Loucy (cell line): ENCODE data around the gene ARHGAP24.

ENCODE experiments used
- H2AFZ ChIP-seq: fragments of 200-600 bp; sonication (generic); 2 replicates; pipeline ENCODE4 v1.6.0; 2016; ENCODE audit warnings: antibody characterized with exemption, mild to moderate bottlenecking, low read length, moderate library complexity
- H3F3A ChIP-seq: fragments of 200-600 bp; 2 replicates; pipeline ENCODE4 v1.6.0; 2016; ENCODE audit warnings: antibody characterized with exemption, low read depth, mild to moderate bottlenecking
- H3K27me3 ChIP-seq: fragments of 200-600 bp; sonication (generic); 2 replicates; pipeline ENCODE4 v1.6.1; 2014; ENCODE audit warnings: low read length, mild to moderate bottlenecking; ENCODE audit not compliant: insufficient read depth, poor library complexity, severe bottlenecking
- H3K36me3 ChIP-seq: fragments of 200-600 bp; sonication (generic); 2 replicates; pipeline ENCODE4 v1.6.1; 2016; ENCODE audit warnings: low read length; ENCODE audit not compliant: insufficient read depth
- H3K4me1 ChIP-seq: fragments of 200-600 bp; sonication (generic); 2 replicates; pipeline ENCODE4 v1.5.1; 2014; ENCODE audit warnings: low read length, mild to moderate bottlenecking; ENCODE audit not compliant: insufficient read depth, poor library complexity, severe bottlenecking
- H3K4me2 ChIP-seq: fragments of 200-600 bp; sonication (generic); 2 replicates; pipeline ENCODE4 v1.6.0; 2014; ENCODE audit warnings: antibody characterized with exemption, low read length, low read depth, mild to moderate bottlenecking; ENCODE audit not compliant: poor library complexity, severe bottlenecking
- H3K4me3 ChIP-seq: fragments of 200-600 bp; sonication (generic); 2 replicates; pipeline ENCODE4 v1.5.1; 2014; ENCODE audit warnings: low read length, mild to moderate bottlenecking, mixed read lengths; ENCODE audit not compliant: poor library complexity, severe bottlenecking
- H3K79me2 ChIP-seq: fragments of 200-600 bp; sonication (generic); 2 replicates; pipeline ENCODE4 v1.6.1; 2014; ENCODE audit warnings: low read length; ENCODE audit not compliant: insufficient read depth
- H3K9ac ChIP-seq: fragments of 200-600 bp; sonication (generic); 2 replicates; pipeline ENCODE4 v1.6.0; 2014; ENCODE audit warnings: mild to moderate bottlenecking, low read depth, low read length, moderate library complexity; ENCODE audit not compliant: poor library complexity, severe bottlenecking
- H3K9me2 ChIP-seq: fragments of 200-600 bp; sonication (generic); replicated peaks from 2 replicates; pipeline ENCODE4 v1.6.1; 2016; ENCODE audit warnings: low read depth, low read length, mixed read lengths
- H3K9me3 ChIP-seq: fragments of 200-600 bp; sonication (generic); 2 replicates; pipeline ENCODE4 v1.6.1; 2014; ENCODE audit warnings: mild to moderate bottlenecking, antibody characterized with exemption, low read length, low read depth; ENCODE audit not compliant: insufficient read depth
- H4K20me1 ChIP-seq: fragments of 200-600 bp; sonication (generic); 2 replicates; pipeline ENCODE4 v1.6.0; 2014; ENCODE audit warnings: antibody characterized with exemption, low read length, mild to moderate bottlenecking; ENCODE audit not compliant: insufficient read depth, poor library complexity, severe bottlenecking
- EZH2phosphoT487 ChIP-seq: fragments of 200-600 bp; IDR thresholded peaks from 2 replicates; pipeline ENCODE4 v1.6.1; 2018; ENCODE audit warnings: antibody characterized with exemption, mild to moderate bottlenecking, moderate library complexity, borderline replicate concordance
- TF ChIP-seq, protein P1 (sequence below): fragments of 200-600 bp; sonication (generic); conservative IDR thresholded peaks from 2 replicates; pipeline ENCODE4 v1.5.1; 2014; ENCODE audit warnings: mild to moderate bottlenecking, antibody characterized with exemption, low read length

Gene ARHGAP24

DNA sequence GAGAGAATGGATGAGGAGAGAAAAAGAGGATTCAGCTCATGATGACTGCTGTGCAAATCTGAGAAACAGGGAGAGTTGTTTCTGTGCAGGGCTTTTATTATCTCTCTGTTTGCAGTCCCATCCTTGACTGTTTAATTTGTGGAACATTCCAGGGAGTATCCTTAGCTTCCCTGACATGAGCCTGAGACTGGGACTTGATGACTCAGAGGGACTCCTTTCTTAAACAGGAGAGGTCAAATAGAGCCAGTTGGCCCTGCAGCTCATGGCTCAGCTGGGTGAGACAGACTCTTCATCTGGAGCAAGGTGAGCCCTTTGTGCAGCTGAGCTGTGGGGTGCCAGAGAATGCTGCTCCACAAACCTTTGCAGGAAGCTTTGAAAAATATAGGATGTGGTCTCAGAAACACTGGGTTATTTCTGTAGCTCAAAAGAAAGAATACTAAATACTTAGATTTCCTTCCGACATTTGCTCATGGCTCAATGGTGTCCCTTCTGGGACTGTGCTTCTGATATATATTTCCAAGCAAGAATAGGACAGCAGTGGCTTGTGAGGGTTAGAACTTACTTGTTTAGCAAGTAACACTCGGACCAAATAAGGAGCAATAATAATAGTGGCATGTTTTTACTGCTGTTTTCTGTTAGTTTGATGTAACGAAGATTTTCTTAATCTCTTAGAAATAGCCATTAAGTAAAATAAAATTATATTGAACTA lies 14.5 kb downstream of the ARHGAP24 start:
- no peaks in the 10 kb centered on the region for H3K9me3 ChIP-seq
- TF ChIP-seq, protein P1, sequence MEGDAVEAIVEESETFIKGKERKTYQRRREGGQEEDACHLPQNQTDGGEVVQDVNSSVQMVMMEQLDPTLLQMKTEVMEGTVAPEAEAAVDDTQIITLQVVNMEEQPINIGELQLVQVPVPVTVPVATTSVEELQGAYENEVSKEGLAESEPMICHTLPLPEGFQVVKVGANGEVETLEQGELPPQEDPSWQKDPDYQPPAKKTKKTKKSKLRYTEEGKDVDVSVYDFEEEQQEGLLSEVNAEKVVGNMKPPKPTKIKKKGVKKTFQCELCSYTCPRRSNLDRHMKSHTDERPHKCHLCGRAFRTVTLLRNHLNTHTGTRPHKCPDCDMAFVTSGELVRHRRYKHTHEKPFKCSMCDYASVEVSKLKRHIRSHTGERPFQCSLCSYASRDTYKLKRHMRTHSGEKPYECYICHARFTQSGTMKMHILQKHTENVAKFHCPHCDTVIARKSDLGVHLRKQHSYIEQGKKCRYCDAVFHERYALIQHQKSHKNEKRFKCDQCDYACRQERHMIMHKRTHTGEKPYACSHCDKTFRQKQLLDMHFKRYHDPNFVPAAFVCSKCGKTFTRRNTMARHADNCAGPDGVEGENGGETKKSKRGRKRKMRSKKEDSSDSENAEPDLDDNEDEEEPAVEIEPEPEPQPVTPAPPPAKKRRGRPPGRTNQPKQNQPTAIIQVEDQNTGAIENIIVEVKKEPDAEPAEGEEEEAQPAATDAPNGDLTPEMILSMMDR: no peak
- TF ChIP-seq EZH2phosphoT487: no peak
- H3K4me2 ChIP-seq: no peak overlapping the region
- no peak overlapping the region for H2AFZ ChIP-seq
- no peaks in the 10 kb centered on the region for H3K79me2 ChIP-seq
- no peak overlapping the region for H3K4me3 ChIP-seq
- H3K9ac ChIP-seq: no peak overlapping the region
- H4K20me1 ChIP-seq: no peaks in the 10 kb centered on the region
- H3K4me1 ChIP-seq: no peaks in the 10 kb centered on the region
- H3K27me3 ChIP-seq: no peaks in the 10 kb centered on the region
- no peaks in the 10 kb centered on the region for H3K36me3 ChIP-seq
- H3F3A ChIP-seq: no peaks in the 10 kb centered on the region
- no peaks in the 10 kb centered on the region for H3K9me2 ChIP-seq

DNA sequence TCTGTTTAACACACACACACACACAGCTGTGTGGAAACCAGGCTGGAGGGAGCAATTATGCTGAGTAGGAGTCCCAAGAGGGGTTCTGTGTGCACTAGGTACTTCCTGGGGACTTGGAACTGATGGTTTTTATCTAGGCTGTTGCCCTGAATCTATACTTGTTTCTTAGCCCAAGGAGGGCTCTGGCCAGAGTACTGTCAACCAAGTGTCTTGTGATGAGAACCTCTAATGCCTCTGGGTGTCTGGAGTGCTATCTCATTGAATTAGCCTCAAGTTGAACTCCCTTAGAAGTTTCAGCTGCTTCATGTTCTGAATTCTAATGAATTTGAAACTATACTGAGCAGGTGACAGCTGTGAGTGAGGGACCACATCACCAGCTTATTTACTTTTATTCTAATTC lies 16.6 kb downstream of the ARHGAP24 start:
- H3K79me2 ChIP-seq: no peaks in the 10 kb centered on the region
- no peaks in the 10 kb centered on the region for H3K4me1 ChIP-seq
- TF ChIP-seq EZH2phosphoT487: no peak
- TF ChIP-seq, protein P1: no peak
- H3K9me3 ChIP-seq: no peaks in the 10 kb centered on the region
- H3K9ac ChIP-seq: no peak overlapping the region
- no peaks in the 10 kb centered on the region for H3K36me3 ChIP-seq
- H3K9me2 ChIP-seq: no peaks in the 10 kb centered on the region
- H3K4me3 ChIP-seq: no peak overlapping the region
- no peaks in the 10 kb centered on the region for H3K27me3 ChIP-seq
- H3F3A ChIP-seq: no peaks in the 10 kb centered on the region
- no peak overlapping the region for H3K4me2 ChIP-seq
- H4K20me1 ChIP-seq: no peaks in the 10 kb centered on the region
- no peak overlapping the region for H2AFZ ChIP-seq

DNA sequence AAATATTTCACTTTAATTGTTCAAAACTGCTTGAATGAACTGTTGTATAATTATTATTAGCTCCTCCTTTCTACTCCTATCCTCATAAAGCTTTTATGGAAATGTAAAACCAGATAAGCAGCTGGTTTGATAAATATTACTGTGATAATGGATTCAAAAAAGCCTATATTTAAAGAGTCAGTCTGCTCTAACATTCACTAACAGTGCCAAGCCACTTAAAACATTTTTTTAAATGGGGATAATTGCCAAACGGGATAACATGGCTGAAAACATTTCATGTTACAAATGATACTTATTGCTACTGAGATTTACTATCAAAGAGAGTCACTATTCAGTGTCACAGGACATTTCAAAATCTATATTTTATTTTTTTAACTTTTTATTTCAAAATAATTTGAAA lies 17.4 kb downstream of the ARHGAP24 start:
- Histone ChIP-seq H3F3A (no peaks in the 10 kb centered on the region), H2AFZ (no peak overlapping the region), H3K27me3 (no peaks in the 10 kb centered on the region), H3K9me3 (no peaks in the 10 kb centered on the region), H3K79me2 (no peaks in the 10 kb centered on the region), H3K9me2 (no peaks in the 10 kb centered on the region), H4K20me1 (no peaks in the 10 kb centered on the region), H3K4me1 (no peaks in the 10 kb centered on the region), H3K36me3 (no peaks in the 10 kb centered on the region), H3K9ac (no peak overlapping the region), H3K4me2 (no peak overlapping the region), H3K4me3 (no peak overlapping the region)
- TF ChIP-seq, protein P1: no peak
- TF ChIP-seq EZH2phosphoT487: no peak
